ENCODE results near the gene STXBP3.

GRCh38 chr1:108728327-108728923 lies 18.0 kb upstream of the STXBP3 start:
- TF ChIP-seq CTCF (IDR thresholded peaks at IDR 0.05; ENCODE audit: control extremely low read depth in 1 of 3, insufficient read depth in 1 of 3, low read depth in 1 of 3, low read length in 3 of 3) (no peak), SIX5 (IDR thresholded peaks at IDR 0.05; ENCODE audit: low read depth, low read length) (no peak), TCF12 (IDR thresholded peaks at IDR 0.05; ENCODE audit: low read depth, low read length) (no peak), GABPA (IDR thresholded peaks at IDR 0.05; ENCODE audit: borderline replicate concordance, insufficient read depth, low read length) (no peak), RXRA (IDR thresholded peaks at IDR 0.05; ENCODE audit: insufficient read depth, low read depth, low read length) (no peak), POLR2A (IDR thresholded peaks at IDR 0.05; ENCODE audit: control extremely low read depth in 1 of 2, low read depth in 2 of 2, low read length in 2 of 2) (no peak)
